SU-DHL-6 (cell line): ENCODE results near the gene CCDC88C.

Experiments
- H2AFZ ChIP-seq: fragments of 200-600 bp; sonication (generic); 2 replicates; pipeline ENCODE4 v1.6.1; 2014; ENCODE audit warnings: low read depth, mild to moderate bottlenecking, moderate library complexity, mixed read lengths, antibody characterized with exemption, low read length; ENCODE audit not compliant: severe bottlenecking
- H3F3A ChIP-seq: fragments of 200-600 bp; shearing (Covaris generic); 2 replicates; pipeline ENCODE4 v1.6.0; 2016; ENCODE audit warnings: antibody characterized with exemption, mild to moderate bottlenecking; ENCODE audit not compliant: insufficient read depth
- H3K27ac ChIP-seq: fragments of 200-600 bp; sonication (generic); 2 replicates; pipeline ENCODE4 v1.5.1; 2016; ENCODE audit warnings: low read depth, mild to moderate bottlenecking, low read length, moderate library complexity, mixed read lengths
- H3K27me3 ChIP-seq: fragments of 200-600 bp; sonication (generic), shearing (Covaris generic); 2 replicates; pipeline ENCODE4 v1.6.0; 2014; ENCODE audit warnings: mild to moderate bottlenecking, low read length
- H3K36me3 ChIP-seq: fragments of 200-600 bp; sonication (generic); 2 replicates; pipeline ENCODE4 v1.6.1; 2014; ENCODE audit warnings: mild to moderate bottlenecking, low read length, mixed read lengths
- H3K4me2 ChIP-seq: fragments of 300-600, 200-600 bp; shearing (Covaris generic), sonication (generic); 2 replicates; pipeline ENCODE4 v1.6.0; 2014; ENCODE audit warnings: low read length, low read depth, mild to moderate bottlenecking; ENCODE audit not compliant: poor library complexity, severe bottlenecking
- H3K4me3 ChIP-seq: fragments of 200-600 bp; sonication (generic); 2 replicates; pipeline ENCODE4 v1.5.1; 2014; ENCODE audit warnings: antibody characterized with exemption, low read length, mild to moderate bottlenecking, mixed read lengths; ENCODE audit not compliant: insufficient read depth, poor library complexity, severe bottlenecking
- H3K79me2 ChIP-seq: fragments of 200-600 bp; sonication (generic); 2 replicates; pipeline ENCODE4 v1.6.1; 2014; ENCODE audit warnings: mild to moderate bottlenecking, low read length, moderate library complexity; ENCODE audit not compliant: insufficient read depth
- H3K9ac ChIP-seq: fragments of 200-600 bp; sonication (generic); 2 replicates; pipeline ENCODE4 v1.7.0; 2014; ENCODE audit warnings: mild to moderate bottlenecking, low read length
- H3K9me2 ChIP-seq: fragments of 200-600 bp; sonication (generic); replicated peaks from 2 replicates; pipeline ENCODE4 v1.6.1; 2014; ENCODE audit warnings: low read length; ENCODE audit not compliant: insufficient read depth
- H3K9me3 ChIP-seq: fragments of 200-600 bp; sonication (generic); 2 replicates; pipeline ENCODE4 v1.6.1; 2014; ENCODE audit warnings: low read length, mixed read lengths; ENCODE audit not compliant: insufficient read depth
- H4K20me1 ChIP-seq: fragments of 200-600 bp; sonication (generic); 2 replicates; pipeline ENCODE4 v1.6.1; 2014; ENCODE audit warnings: low read depth, mild to moderate bottlenecking, antibody characterized with exemption, low read length, moderate library complexity, mixed read lengths
- EZH2phosphoT487 ChIP-seq: fragments of 200-600 bp; sonication (generic), shearing (Covaris generic); conservative IDR thresholded peaks from 2 replicates; pipeline ENCODE4 v1.6.1; 2018; ENCODE audit warnings: mild to moderate bottlenecking, antibody characterized with exemption, low read length, moderate library complexity, mixed read lengths
- TF ChIP-seq, protein P1 (sequence below): fragments of 200-600 bp; sonication (generic); IDR thresholded peaks from one replicate; pipeline ENCODE4 v1.5.1; 2017; ENCODE audit warnings: antibody characterized with exemption, mild to moderate bottlenecking, low read length, moderate library complexity; ENCODE audit not compliant: insufficient read depth, poor library complexity, severe bottlenecking

CCDC88C gene

DNA sequence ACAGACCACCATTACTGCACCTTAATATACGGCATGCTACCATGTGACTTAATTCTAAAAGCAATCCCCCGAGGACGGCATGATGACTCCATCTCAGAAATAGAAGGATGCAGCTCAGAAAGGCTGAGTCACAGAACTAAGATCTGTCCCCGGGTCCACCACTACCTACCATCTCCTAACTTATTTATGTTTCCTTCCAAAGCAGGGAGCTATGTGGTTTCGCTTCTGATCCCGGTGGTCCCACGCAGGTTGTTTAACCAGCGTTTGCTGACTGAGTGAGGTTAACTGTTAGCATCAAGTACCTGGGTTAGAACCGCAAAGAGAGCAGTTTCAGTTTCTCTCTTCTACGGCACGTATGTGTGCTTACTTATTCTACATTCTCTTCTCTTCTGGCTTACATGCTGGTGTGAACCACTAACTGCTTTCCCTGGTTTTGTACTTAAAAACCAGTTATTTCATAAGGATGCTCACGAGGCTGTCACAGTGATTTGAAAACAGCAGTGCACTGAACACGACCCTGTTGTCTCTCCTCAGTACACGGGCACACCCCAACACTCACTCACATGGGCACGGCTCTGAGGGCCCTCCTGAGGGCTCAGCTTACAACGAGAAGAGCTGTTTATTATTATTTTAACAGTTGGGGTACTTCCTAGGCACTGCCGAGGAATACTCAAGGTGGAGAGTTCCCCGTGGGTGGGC, 66.7 kb downstream of the CCDC88C start:
- TF ChIP-seq, protein P1, sequence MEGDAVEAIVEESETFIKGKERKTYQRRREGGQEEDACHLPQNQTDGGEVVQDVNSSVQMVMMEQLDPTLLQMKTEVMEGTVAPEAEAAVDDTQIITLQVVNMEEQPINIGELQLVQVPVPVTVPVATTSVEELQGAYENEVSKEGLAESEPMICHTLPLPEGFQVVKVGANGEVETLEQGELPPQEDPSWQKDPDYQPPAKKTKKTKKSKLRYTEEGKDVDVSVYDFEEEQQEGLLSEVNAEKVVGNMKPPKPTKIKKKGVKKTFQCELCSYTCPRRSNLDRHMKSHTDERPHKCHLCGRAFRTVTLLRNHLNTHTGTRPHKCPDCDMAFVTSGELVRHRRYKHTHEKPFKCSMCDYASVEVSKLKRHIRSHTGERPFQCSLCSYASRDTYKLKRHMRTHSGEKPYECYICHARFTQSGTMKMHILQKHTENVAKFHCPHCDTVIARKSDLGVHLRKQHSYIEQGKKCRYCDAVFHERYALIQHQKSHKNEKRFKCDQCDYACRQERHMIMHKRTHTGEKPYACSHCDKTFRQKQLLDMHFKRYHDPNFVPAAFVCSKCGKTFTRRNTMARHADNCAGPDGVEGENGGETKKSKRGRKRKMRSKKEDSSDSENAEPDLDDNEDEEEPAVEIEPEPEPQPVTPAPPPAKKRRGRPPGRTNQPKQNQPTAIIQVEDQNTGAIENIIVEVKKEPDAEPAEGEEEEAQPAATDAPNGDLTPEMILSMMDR: no peak
- no peak for TF ChIP-seq EZH2phosphoT487
- Histone ChIP-seq H4K20me1 (no peaks in the 10 kb centered on the region), H3K9me3 (no peaks in the 10 kb centered on the region), H3K36me3 (no peaks in the 10 kb centered on the region), H3K27ac (peak overlapping the region; percentile 99), H3K9ac (peak overlapping the region; percentile 67), H3K9me2 (no peaks in the 10 kb centered on the region), H2AFZ (no peak overlapping the region), H3K4me2 (peak overlapping the region; percentile 84), H3K79me2 (peaks cover 79% of the 10 kb centered on the region), H3K27me3 (no peaks in the 10 kb centered on the region), H3F3A (peaks cover 53% of the 10 kb centered on the region), H3K4me3 (peak overlapping the region; percentile 38)

DNA sequence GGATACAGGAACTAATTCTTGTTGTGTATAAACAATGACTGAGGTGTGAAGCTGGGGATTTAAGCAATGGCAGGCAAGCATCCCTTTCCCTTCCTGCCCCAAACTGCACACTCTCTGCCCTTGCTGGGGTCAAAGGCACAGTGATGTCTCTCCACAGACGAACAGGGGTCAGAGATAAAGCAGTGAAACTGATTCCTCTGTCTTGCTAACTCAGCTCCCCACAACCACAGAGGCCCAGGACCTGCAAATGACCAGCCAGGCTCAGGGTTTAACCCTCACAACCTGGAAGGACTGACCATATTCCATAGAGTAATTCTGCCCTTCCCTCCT, 67.2 kb downstream of the CCDC88C start:
- H2AFZ ChIP-seq: no peak overlapping the region
- H4K20me1 ChIP-seq: no peaks in the 10 kb centered on the region
- H3K27ac ChIP-seq: peak overlapping the region; percentile 99
- no peak for TF ChIP-seq EZH2phosphoT487
- TF ChIP-seq, protein P1: no peak
- H3K4me3 ChIP-seq: peak overlapping the region; percentile 38
- peaks cover 48% of the 10 kb centered on the region for H3F3A ChIP-seq
- no peaks in the 10 kb centered on the region for H3K9me3 ChIP-seq
- peak overlapping the region; percentile 67 for H3K9ac ChIP-seq
- no peaks in the 10 kb centered on the region for H3K27me3 ChIP-seq
- no peaks in the 10 kb centered on the region for H3K36me3 ChIP-seq
- H3K9me2 ChIP-seq: no peaks in the 10 kb centered on the region
- H3K4me2 ChIP-seq: peak overlapping the region; percentile 84
- H3K79me2 ChIP-seq: peaks cover 84% of the 10 kb centered on the region

DNA sequence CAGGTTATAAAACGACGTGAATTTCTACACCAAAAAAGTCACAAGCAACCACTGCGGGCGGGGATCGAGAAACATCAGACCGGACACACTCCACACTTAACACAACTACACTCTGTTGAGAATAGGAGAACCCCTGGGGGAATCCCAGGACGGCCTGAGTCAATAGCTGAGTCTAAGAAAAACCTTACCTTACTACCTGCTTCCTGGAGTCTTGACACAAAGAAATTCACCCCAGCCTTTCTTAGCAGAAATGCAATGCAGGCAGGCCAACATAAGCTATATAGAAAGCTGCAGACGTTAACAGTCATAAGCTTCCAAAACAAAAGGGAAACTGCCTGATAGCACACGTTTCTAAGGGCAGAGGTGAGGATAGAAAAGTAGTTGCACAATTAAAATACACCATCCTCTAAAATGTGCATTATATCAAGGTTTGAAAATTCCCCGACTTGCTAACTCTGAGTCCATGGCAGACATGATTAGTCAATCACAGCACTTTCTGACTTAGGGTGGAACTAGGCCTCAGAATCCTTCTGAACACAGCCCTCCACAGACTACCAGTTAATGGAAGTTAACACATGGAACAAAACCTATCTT, 68.0 kb downstream of the CCDC88C start:
- Histone ChIP-seq H3K27ac (peak overlapping the region; percentile 99), H3K79me2 (peaks cover 92% of the 10 kb centered on the region)

More for the DNA sequence above, 68.0 kb downstream of the CCDC88C start:
- Histone ChIP-seq H2AFZ (no peak overlapping the region), H3K4me3 (peak overlapping the region; percentile 15), H3K9me3 (no peaks in the 10 kb centered on the region), H3K9me2 (no peaks in the 10 kb centered on the region), H3K9ac (peak overlapping the region; percentile 67), H3K27me3 (no peaks in the 10 kb centered on the region), H3K4me2 (peak overlapping the region; percentile 84), H4K20me1 (no peaks in the 10 kb centered on the region), H3K36me3 (no peaks in the 10 kb centered on the region), H3F3A (peaks cover 40% of the 10 kb centered on the region)
- no peak for TF ChIP-seq EZH2phosphoT487
- TF ChIP-seq, protein P1: no peak
